Esophagus squamous epithelium (tissue), 5 donors: ENCODE data around the gene KCNQ4. TPM values are rescaled to one million over a fixed set of nuclear protein-coding genes. Genes with fewer than 3 reads are reported as not detected.

ENCODE experiments used
- DNase-seq: peaks from one replicate; lab custom pipeline; 2025; lab: John Stamatoyannopoulos, UW
- H3K27ac ChIP-seq, 4 donors: fragments of 200-600 bp; sonication (generic); one replicate each; pipeline ENCODE4 v1.5.1; 2016 to 2019; ENCODE audit warnings: mild to moderate bottlenecking in 1 of 4
- H3K27me3 ChIP-seq, 4 donors: fragments of 200-600 bp; sonication (generic); 1 replicate in 3 of 4; 2 replicates in 1 of 4; pipeline versions ENCODE4 v1.5.1 to v1.6.0; 2017 to 2021; ENCODE audit warnings: antibody characterized with exemption in 1 of 4
- H3K36me3 ChIP-seq, 3 donors: fragments of 200-600 bp; sonication (generic); one replicate each; pipeline ENCODE4 v1.5.1; 2016 to 2019
- H3K4me1 ChIP-seq, 3 donors: fragments of 200-600 bp; sonication (generic); one replicate each; pipeline ENCODE4 v1.5.1; 2017 to 2019
- H3K4me3 ChIP-seq, 4 donors: fragments of 200-600 bp; sonication (generic); 1 replicate in 3 of 4; 2 replicates in 1 of 4; pipeline ENCODE4 v1.5.1; 2016 to 2019; ENCODE audit warnings: mild to moderate bottlenecking in 2 of 4, moderate library complexity in 1 of 4
- H3K9me3 ChIP-seq, 3 donors: fragments of 200-600 bp; sonication (generic); one replicate each; pipeline ENCODE4 v1.5.1; 2016 to 2019
- CTCF ChIP-seq, 6 experiments: fragments of 450-650 bp in 4 of 6; fragments of 200-600 bp in 2 of 6; sonication (generic) in 2 of 6; IDR thresholded peaks; one replicate each; pipeline ENCODE4 v1.5.1; 2016 to 2019; ENCODE audit warnings: antibody characterized with exemption in 6 of 6, mild to moderate bottlenecking in 4 of 6, moderate library complexity in 4 of 6
- POLR2A ChIP-seq, 4 donors: fragments of 450-650 bp; IDR thresholded peaks; one replicate each; pipeline ENCODE4 v1.6.1; 2017; ENCODE audit warnings: antibody characterized with exemption in 4 of 4, mild to moderate bottlenecking in 4 of 4, moderate library complexity in 3 of 4
- WGBS, 2 donors: methylation state at CpG; one replicate each; pipeline ENCODE4 v1.1.5; 2018; 5-methylcytosine and 5-hydroxymethylcytosine counted together
- intact Hi-C: fragments of 100-400 bp; cut with DNase I; formaldehyde crosslinking; loops from one replicate; pipeline ENCODE4 v1.15.0; 2022
- total RNA-seq, 4 donors: library from RNA; depleted of rRNA; stranded (reverse); fragments of >200 nt; gene quantifications; one replicate each; pipeline ENCODE4 v1.1.0, GENCODE V29; 2016
- donor health status: DM: yes; HTN: yes; CAD: no.

KCNQ4 gene
- total RNA-seq, 4 donors from 2014 or later, result 0.50 to 2.1 (median 0.81) TPM

GRCh38 chr1:40770296-40771070 is 13.1 kb upstream of the KCNQ4 start:
- H3K36me3 ChIP-seq, result peaks cover 15 to 77% (median 37%) of the 10 kb centered on the region in 3 donors
- WGBS, 2 donors, result 66 to 76% methylated on average over 13 to 15 of the region's 18 CpGs
- no peak for TF ChIP-seq POLR2A (IDR thresholded peaks at IDR 0.05)
- H3K4me1 ChIP-seq, result peaks cover 0 to 31% (median 5%) of the 10 kb centered on the region in 3 donors
- no peaks in the 10 kb centered on the region for H3K9me3 ChIP-seq
- no peak overlapping the region for H3K4me3 ChIP-seq
- intact Hi-C loops, result no loop called here
- no peak for DNase-seq
- no peak overlapping the region for H3K27ac ChIP-seq
- no peaks in the 10 kb centered on the region for H3K27me3 ChIP-seq

GRCh38 chr1:40772146-40772955 is 11.2 kb upstream of the KCNQ4 start:
- Histone ChIP-seq H3K4me1 (peaks cover 0 to 31% (median 5%) of the 10 kb centered on the region in 3 donors), H3K9me3 (peaks cover 0 to 7% (median 0%) of the 10 kb centered on the region in 3 donors), H3K36me3 (peaks cover 11 to 70% (median 35%) of the 10 kb centered on the region in 3 donors), H3K4me3 (no peak overlapping the region), H3K27ac (no peak overlapping the region), H3K27me3 (no peaks in the 10 kb centered on the region)
- DNase-seq, result no peak
- TF ChIP-seq CTCF (IDR thresholded peaks at IDR 0.05) (no peak), POLR2A (IDR thresholded peaks at IDR 0.05) (no peak)
- WGBS, 2 donors, result 80 to 100% methylated on average over 1 to 2 of the region's 2 CpGs
- intact Hi-C loops, result no loop called here

GRCh38 chr1:40773748-40774265 is 9.8 kb upstream of the KCNQ4 start:
- no peak overlapping the region for H3K4me3 ChIP-seq
- intact Hi-C loops, result no loop called here
- H3K27me3 ChIP-seq, result no peaks in the 10 kb centered on the region
- WGBS, 2 donors, result 36 to 65% methylated on average over 5 to 6 of the region's 6 CpGs
- TF ChIP-seq CTCF (IDR thresholded peaks at IDR 0.05) (no peak), POLR2A (IDR thresholded peaks at IDR 0.05) (no peak)
- H3K36me3 ChIP-seq, result peaks cover 6 to 55% (median 28%) of the 10 kb centered on the region in 3 donors
- H3K27ac ChIP-seq, result no peak overlapping the region
- no peak for DNase-seq
- H3K9me3 ChIP-seq, result peaks cover 0 to 7% (median 0%) of the 10 kb centered on the region in 3 donors
- H3K4me1 ChIP-seq, result peaks cover 0 to 31% (median 0%) of the 10 kb centered on the region in 3 donors

- H3K27me3 ChIP-seq, result no peaks in the 10 kb centered on the region
- 23 to 26% methylated on average over 2 to 3 of the region's 3 CpGs for WGBS, 2 donors
- H3K9me3 ChIP-seq, result peaks cover 0 to 7% (median 0%) of the 10 kb centered on the region in 3 donors
- no peak overlapping the region for H3K4me3 ChIP-seq
- peaks cover 0 to 25% (median 0%) of the 10 kb centered on the region in 3 donors for H3K4me1 ChIP-seq
- intact Hi-C loops, result no loop called here
- H3K27ac ChIP-seq, result no peak overlapping the region
- no peak for DNase-seq
- TF ChIP-seq CTCF (IDR thresholded peaks at IDR 0.05) (peak; percentile 57 to 82 (median 68)), POLR2A (IDR thresholded peaks at IDR 0.05) (no peak)
- H3K36me3 ChIP-seq, result peaks cover 6 to 49% (median 28%) of the 10 kb centered on the region in 3 donors
Observed at GRCh38 chr1:40774266-40774998, 9.2 kb upstream of the KCNQ4 start.
